H54 (cell line): Measurements from ENCODE around the gene RABGAP1L.
"Not testable (repeated sequence)": the region's sequence is repeated elsewhere in the genome, so short reads cannot be mapped to it uniquely, and the experiment has no call there.

Experiments
- DNase-seq: peaks from one replicate; pipeline ENCODE4 v3.0.0; 2011; ENCODE audit warnings: low spot score, mixed read lengths; ENCODE audit not compliant: insufficient read length
- FAIRE-seq: peaks from 3 replicates; lab custom pipeline; 2011; peaks lifted over from hg19 to GRCh38; lab: Jason Lieb, UNC
- POLR2A ChIP-seq: IDR thresholded peaks from 2 replicates; pipeline ENCODE4 v1.6.1; 2011; ENCODE audit warnings: low read depth, mild to moderate bottlenecking, low read length

The RABGAP1L gene

DNA sequence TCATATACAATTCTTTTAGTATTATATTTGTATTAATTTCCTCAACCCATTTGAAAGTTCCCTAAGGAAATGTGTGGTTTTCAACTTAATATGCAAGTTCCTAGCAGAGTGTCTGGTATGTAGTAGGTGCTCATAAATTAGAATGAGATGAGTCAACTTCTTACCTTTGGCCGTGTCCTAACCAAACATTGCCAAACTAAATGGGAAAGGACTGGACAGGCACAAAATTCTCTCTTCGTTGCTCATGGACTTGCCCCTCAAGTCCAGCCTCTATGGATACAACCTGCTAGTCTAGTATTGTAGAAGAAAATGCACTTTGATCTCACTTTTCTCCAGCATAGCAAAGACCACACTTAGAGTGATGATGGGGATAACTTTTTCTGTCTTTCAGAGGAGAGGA lies 875.5 kb downstream of the RABGAP1L start:
- no peak for TF ChIP-seq POLR2A
- DNase-seq (no peak), FAIRE-seq (no peak)

DNA sequence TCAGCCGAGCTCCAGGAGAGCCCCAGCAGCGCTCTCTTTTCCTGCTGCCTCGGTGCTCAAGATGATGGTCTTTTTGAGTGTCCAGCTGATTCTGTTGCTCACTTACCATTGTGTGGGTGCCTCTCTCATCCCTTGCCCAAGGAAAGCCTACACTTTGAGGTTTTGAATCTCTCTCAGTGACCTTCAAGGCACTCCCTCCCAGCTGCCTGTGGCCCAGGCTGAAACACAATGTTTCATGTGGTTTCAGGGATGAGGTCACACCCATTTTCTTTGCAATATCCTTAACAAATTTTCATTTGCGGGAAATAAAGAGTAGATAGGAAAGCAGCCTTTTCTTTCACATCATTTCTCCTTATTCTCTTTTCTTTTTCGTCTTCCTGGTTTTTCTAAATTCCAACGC lies 876.5 kb downstream of the RABGAP1L start:
- no peak for TF ChIP-seq POLR2A
- DNase-seq (no peak), FAIRE-seq (no peak)

DNA sequence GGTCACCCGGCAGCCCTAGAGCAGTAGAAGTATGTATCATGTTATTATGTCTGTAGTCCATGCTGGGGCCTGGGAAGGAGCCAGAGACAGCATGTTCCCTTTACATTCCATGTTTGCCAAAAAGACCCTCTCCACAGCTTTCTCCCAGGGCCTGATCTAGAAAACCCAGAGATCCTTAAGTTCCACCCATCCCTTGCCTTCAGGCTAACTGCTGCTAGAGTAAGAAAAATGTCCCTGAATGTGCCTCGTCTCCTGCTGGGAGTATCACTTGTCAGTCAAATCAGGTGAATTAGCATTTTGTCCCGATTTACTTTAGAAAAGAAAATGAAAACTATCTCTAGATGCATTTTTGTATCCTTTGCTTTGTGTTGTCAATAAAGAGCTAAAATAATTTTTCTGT lies 877.2 kb downstream of the RABGAP1L start:
- DNase-seq (no peak), FAIRE-seq (no peak)
- no peak for TF ChIP-seq POLR2A

DNA sequence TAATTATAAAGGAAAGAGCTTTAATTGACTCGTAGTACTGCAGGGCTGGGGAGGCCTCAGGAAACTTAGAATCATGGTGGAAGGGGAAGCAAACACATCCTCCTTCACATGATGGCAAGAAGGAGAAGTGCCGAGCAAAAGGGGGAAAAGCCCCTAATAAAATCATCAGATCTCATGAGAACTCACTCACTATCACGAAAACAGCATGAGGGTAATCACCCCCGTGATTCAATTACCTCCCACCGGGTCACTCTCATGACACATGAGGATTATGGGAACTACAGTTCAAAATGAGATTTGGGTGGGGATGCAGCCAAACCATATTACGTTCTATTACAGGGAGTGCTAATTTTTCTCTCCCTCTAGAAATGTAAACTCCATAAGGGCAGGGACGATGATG lies 878.1 kb downstream of the RABGAP1L start:
- DNase-seq (no peak), FAIRE-seq (no peak)
- TF ChIP-seq POLR2A, result no peak

DNA sequence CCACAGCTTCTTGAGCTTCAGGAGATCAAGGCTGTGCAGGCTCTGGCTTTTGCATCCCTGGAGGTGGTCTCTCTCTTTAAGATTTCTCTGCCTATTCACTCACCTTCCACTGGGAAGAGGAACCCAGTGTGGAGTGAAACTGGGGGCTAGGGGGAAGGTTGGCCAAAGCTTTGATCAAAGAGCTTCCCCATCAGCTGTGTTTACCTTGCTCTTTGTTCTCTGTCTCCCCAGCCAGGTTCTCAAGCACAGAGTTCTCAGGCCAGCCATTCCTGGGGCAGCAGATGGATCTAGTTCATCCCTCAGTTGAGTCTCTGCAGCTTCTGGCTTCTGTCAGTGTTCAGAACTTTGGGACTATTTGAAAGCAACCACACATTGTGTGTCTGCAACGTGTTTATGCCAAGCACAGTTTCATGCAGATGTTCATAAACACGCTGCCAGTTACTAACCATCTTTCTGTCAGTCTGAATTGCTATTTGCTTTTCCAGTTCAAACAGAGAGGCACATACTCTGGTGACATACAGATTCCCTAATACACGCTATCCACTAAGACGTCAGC lies 881.1 kb downstream of the RABGAP1L start:
- DNase-seq (no peak), FAIRE-seq (no peak)
- TF ChIP-seq POLR2A, result no peak

DNA sequence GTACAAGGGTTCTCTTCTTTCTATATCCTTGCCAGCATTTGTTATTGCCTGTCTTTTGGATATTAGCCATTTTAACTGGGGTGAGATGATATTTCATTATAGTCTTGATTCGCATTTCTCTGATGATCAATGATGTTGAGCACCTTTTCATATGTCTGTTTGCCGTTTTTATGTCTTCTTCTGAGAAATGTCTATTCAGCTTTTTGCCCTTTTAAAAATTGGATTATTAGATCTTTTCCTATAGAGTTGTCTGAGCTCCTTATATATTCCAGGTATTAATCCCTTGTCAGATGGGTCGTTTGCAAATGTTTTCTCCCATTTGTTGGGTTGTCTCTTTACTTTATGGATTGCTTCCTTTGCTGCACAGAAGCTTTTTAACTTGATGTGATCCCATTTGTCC lies 883.3 kb downstream of the RABGAP1L start:
- no peak for DNase-seq
- TF ChIP-seq POLR2A, result no peak

DNA sequence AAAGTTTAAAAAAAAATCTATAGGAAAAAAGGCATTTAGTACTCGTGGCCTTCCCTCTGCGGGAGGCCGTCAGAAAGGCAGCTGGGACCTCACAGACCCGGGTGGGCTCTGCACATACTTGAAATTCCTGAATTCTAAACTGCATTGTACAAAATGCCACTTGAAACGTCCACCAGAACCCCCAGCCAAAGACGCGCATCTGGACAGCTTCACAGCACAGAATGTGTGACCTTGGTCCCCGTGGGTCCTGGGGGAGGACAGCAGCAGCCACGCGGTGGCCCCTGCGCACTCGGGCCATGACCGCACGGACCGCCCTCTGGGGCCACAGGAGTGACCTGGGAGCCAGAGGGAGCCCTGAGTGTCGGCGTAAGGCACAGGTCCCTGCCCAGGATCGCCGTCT lies 884.5 kb downstream of the RABGAP1L start:
- DNase-seq (no peak), FAIRE-seq (no peak)
- no peak for TF ChIP-seq POLR2A

More for the DNA sequence above, 883.3 kb downstream of the RABGAP1L start:
- no peak for FAIRE-seq

DNA sequence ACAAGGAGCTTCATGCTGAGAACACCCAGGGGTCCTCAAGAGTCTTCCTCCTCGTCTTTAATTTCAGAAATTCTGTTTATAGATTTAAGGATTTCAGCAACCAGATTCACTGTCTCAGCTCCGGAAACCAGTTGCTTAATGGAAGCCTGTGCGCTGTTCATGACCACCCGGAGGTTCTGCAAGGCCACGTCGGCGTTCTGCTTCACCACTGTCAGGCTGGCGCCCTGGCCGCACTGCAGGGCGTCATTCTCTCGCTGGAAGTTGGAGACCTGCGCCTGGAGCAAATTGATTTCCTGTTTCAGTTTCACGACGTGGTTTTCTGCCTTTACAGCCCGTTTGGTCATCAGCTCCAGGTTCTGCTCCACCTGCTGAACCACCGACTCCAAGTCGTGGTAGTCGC lies 885.3 kb downstream of the RABGAP1L start:
- DNase-seq, FAIRE-seq: not testable (repeated sequence)
